Astrocyte (in vitro differentiated cells and primary cell): ENCODE data around the gene NF2. TPM values are rescaled to one million over a fixed set of nuclear protein-coding genes. Genes with fewer than 3 reads are reported as not detected.

ENCODE experiments used
- DNase-seq: peaks from one replicate; pipeline ENCODE4 v3.0.0-alpha.2; 2010; ENCODE audit warnings: low read depth
- FAIRE-seq: peaks from 2 replicates; lab custom pipeline; 2011; peaks lifted over from hg19 to GRCh38; lab: Jason Lieb, UNC
- H2AFZ ChIP-seq: 2 replicates; pipeline ENCODE4 v1.6.0; 2012; ENCODE audit warnings: low read depth, low read length, inconsistent platforms
- H3K27ac ChIP-seq: 2 replicates; pipeline ENCODE4 v1.5.1; 2011; ENCODE audit warnings: low read depth, low read length, inconsistent platforms
- H3K27me3 ChIP-seq: 2 replicates; pipeline ENCODE4 v1.6.0; 2011; ENCODE audit warnings: low read length, inconsistent platforms; ENCODE audit not compliant: insufficient read depth
- H3K36me3 ChIP-seq: 2 replicates; pipeline ENCODE4 v1.5.1; 2011; ENCODE audit warnings: low read length, inconsistent platforms; ENCODE audit not compliant: insufficient read depth
- H3K4me1 ChIP-seq: 2 replicates; pipeline ENCODE4 v1.5.1; 2011; ENCODE audit warnings: low read length, inconsistent platforms; ENCODE audit not compliant: insufficient read depth
- H3K4me2 ChIP-seq: 2 replicates; pipeline ENCODE4 v1.6.0; 2012; ENCODE audit warnings: low read length, inconsistent platforms
- H3K4me3 ChIP-seq: 2 replicates; pipeline ENCODE4 v1.5.1; 2011; ENCODE audit warnings: low read depth, mild to moderate bottlenecking, low read length, inconsistent platforms; ENCODE audit not compliant: insufficient read depth
- H3K79me2 ChIP-seq: 2 replicates; pipeline ENCODE4 v1.6.0; 2012; ENCODE audit warnings: mild to moderate bottlenecking, low read length, inconsistent platforms; ENCODE audit not compliant: insufficient read depth
- H3K9ac ChIP-seq: 2 replicates; pipeline ENCODE4 v1.6.0; 2012; ENCODE audit warnings: mild to moderate bottlenecking, low read length, inconsistent platforms
- H3K9me3 ChIP-seq: 2 replicates; pipeline ENCODE4 v1.5.1; 2012; ENCODE audit warnings: low read depth, mild to moderate bottlenecking, low read length, inconsistent platforms; ENCODE audit not compliant: insufficient read depth
- H4K20me1 ChIP-seq: 2 replicates; pipeline ENCODE4 v1.6.0; 2012; ENCODE audit warnings: low read length, inconsistent platforms; ENCODE audit not compliant: insufficient read depth
- H3K27ac Mint-ChIP-seq: one replicate; pipeline ENCODE4 v1.8.0; 2021; ENCODE audit warnings: mild to moderate bottlenecking, mixed read lengths; ENCODE audit not compliant: unreplicated experiment
- H3K27me3 Mint-ChIP-seq: one replicate; pipeline ENCODE4 v1.8.0; 2021; ENCODE audit warnings: low read depth, mixed read lengths; ENCODE audit not compliant: unreplicated experiment
- H3K36me3 Mint-ChIP-seq: one replicate; pipeline ENCODE4 v1.8.0; 2021; ENCODE audit warnings: low read depth, mixed read lengths; ENCODE audit not compliant: unreplicated experiment
- H3K4me1 Mint-ChIP-seq: one replicate; pipeline ENCODE4 v1.8.0; 2021; ENCODE audit warnings: low read depth, mixed read lengths; ENCODE audit not compliant: unreplicated experiment
- H3K4me3 Mint-ChIP-seq: one replicate; pipeline ENCODE4 v1.8.0; 2021; ENCODE audit warnings: mild to moderate bottlenecking, moderate library complexity, mixed read lengths; ENCODE audit not compliant: unreplicated experiment
- H3K9me3 Mint-ChIP-seq: one replicate; pipeline ENCODE4 v1.8.0; 2021; ENCODE audit warnings: mild to moderate bottlenecking, mixed read lengths; ENCODE audit not compliant: unreplicated experiment
- EZH2 ChIP-seq: IDR thresholded peaks from 2 replicates; pipeline ENCODE4 v1.6.1; 2012; ENCODE audit warnings: mild to moderate bottlenecking, low read length, inconsistent platforms; ENCODE audit not compliant: insufficient read depth
- total RNA-seq: library from RNA; stranded (reverse); gene quantifications from 2 replicates; pipeline ENCODE4 v1.2.1, GENCODE V29; 2021
- TF ChIP-seq, protein P1 (sequence below): IDR thresholded peaks from 2 replicates; pipeline ENCODE4 v1.5.1; 2011; ENCODE audit warnings: low read depth, mild to moderate bottlenecking, inconsistent platforms, low read length, moderate library complexity; ENCODE audit not compliant: insufficient read depth

NF2 gene
- total RNA-seq, 1 donor from 2014 or later: 93.4 TPM

DNA sequence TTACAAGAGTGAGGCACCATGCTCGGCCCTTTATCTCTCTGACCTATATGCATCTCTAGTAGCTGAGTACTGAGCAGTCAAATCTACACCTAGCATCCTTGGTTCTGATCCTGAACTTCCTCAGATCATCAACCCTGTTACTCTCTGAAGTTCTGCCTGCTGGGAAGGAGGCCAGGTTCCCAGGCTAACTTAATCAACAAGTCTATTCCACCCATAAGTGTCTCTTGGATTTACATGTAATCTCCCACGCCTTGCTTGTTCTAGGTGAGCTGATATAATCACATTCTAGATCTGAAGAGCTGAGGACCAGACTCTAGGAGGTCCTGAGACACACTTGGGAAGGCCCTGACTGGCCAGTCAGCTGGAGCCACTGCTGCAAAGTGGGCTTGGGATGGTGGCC is 138.5 kb downstream of the NF2 start:
- Mint-ChIP-seq H3K36me3 (peaks cover 20% of the 10 kb centered on the region), H3K27ac (no peak overlapping the region), H3K4me1 (no peaks in the 10 kb centered on the region), H3K4me3 (no peak overlapping the region), H3K27me3 (no peaks in the 10 kb centered on the region), H3K9me3 (no peaks in the 10 kb centered on the region)
- Histone ChIP-seq H3K27me3 (no peaks in the 10 kb centered on the region), H3K9me3 (no peaks in the 10 kb centered on the region), H3K27ac (no peak overlapping the region), H4K20me1 (no peaks in the 10 kb centered on the region), H3K4me3 (no peak overlapping the region), H3K79me2 (no peaks in the 10 kb centered on the region), H2AFZ (no peak overlapping the region), H3K4me2 (no peak overlapping the region), H3K9ac (no peak overlapping the region), H3K4me1 (no peaks in the 10 kb centered on the region), H3K36me3 (peaks cover 2% of the 10 kb centered on the region)
- FAIRE-seq (no peak), DNase-seq (no peak)
- TF ChIP-seq, protein P1, sequence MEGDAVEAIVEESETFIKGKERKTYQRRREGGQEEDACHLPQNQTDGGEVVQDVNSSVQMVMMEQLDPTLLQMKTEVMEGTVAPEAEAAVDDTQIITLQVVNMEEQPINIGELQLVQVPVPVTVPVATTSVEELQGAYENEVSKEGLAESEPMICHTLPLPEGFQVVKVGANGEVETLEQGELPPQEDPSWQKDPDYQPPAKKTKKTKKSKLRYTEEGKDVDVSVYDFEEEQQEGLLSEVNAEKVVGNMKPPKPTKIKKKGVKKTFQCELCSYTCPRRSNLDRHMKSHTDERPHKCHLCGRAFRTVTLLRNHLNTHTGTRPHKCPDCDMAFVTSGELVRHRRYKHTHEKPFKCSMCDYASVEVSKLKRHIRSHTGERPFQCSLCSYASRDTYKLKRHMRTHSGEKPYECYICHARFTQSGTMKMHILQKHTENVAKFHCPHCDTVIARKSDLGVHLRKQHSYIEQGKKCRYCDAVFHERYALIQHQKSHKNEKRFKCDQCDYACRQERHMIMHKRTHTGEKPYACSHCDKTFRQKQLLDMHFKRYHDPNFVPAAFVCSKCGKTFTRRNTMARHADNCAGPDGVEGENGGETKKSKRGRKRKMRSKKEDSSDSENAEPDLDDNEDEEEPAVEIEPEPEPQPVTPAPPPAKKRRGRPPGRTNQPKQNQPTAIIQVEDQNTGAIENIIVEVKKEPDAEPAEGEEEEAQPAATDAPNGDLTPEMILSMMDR: no peak
- TF ChIP-seq EZH2: no peak

DNA sequence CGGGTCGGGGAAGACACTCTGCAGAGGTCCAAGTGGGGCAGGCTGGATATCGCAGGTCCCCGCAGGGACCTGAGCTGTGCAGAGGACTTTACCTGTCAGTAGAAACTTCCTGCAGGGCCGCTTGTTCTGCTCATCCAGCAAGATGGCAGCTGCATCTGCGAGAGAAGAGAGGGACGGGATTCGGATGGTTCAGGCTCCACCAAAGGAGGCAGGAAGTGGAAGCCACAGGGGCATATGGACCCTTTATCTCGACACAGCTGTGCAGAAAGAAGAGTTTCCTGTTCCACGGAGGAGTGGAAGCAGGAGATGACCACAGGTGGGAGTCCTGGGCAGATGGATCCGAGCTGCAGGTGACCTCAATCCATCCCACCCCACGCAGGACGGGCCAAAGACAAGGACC is 138.9 kb downstream of the NF2 start:
- H3K27ac Mint-ChIP-seq: no peak overlapping the region
- peaks cover 2% of the 10 kb centered on the region for H3K36me3 ChIP-seq
- no peak overlapping the region for H3K9ac ChIP-seq
- FAIRE-seq (no peak), DNase-seq (no peak)
- H3K27me3 Mint-ChIP-seq: no peaks in the 10 kb centered on the region
- no peak overlapping the region for H3K4me3 Mint-ChIP-seq
- no peaks in the 10 kb centered on the region for H3K9me3 ChIP-seq
- no peak overlapping the region for H3K4me3 ChIP-seq
- H3K27me3 ChIP-seq: no peaks in the 10 kb centered on the region
- no peaks in the 10 kb centered on the region for H4K20me1 ChIP-seq
- H3K79me2 ChIP-seq: no peaks in the 10 kb centered on the region
- H3K9me3 Mint-ChIP-seq: no peaks in the 10 kb centered on the region
- H3K27ac ChIP-seq: no peak overlapping the region
- H3K4me1 ChIP-seq: no peaks in the 10 kb centered on the region
- H3K4me1 Mint-ChIP-seq: no peaks in the 10 kb centered on the region
- TF ChIP-seq EZH2: no peak
- TF ChIP-seq, protein P1: no peak
- no peak overlapping the region for H2AFZ ChIP-seq
- H3K4me2 ChIP-seq: no peak overlapping the region
- peaks cover 18% of the 10 kb centered on the region for H3K36me3 Mint-ChIP-seq

DNA sequence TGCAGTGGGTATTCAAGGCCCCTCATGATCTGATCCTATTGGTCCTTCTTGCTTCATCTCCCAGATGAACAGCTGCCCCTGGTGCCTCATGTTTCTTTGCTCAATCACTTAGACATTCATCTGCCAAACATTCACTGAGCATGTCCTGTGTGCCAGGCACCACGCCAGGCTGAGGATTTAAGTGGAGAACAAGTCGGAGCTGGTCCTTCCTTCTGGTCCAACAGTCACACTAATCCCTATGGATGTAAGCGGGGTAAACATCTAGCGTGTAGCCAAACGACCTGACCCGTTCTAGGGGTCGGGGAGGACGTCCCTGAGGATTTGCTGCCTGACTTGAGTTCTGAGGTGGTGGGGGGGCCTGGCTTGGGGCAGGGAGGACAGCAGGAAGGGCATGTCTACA is 141.5 kb downstream of the NF2 start:
- H3K36me3 ChIP-seq: peaks cover 2% of the 10 kb centered on the region
- no peaks in the 10 kb centered on the region for H3K9me3 Mint-ChIP-seq

More for the DNA sequence above, 141.5 kb downstream of the NF2 start:
- Histone ChIP-seq H3K79me2 (no peaks in the 10 kb centered on the region), H3K4me3 (no peak overlapping the region), H3K27ac (no peak overlapping the region), H3K4me2 (no peak overlapping the region), H2AFZ (no peak overlapping the region), H4K20me1 (no peaks in the 10 kb centered on the region), H3K9ac (no peak overlapping the region), H3K27me3 (no peaks in the 10 kb centered on the region), H3K4me1 (no peaks in the 10 kb centered on the region), H3K9me3 (no peaks in the 10 kb centered on the region)
- H3K36me3 Mint-ChIP-seq: peaks cover 20% of the 10 kb centered on the region
- no peak for DNase-seq
- no peaks in the 10 kb centered on the region for H3K4me1 Mint-ChIP-seq
- TF ChIP-seq, protein P1: no peak
- TF ChIP-seq EZH2: no peak
- H3K27me3 Mint-ChIP-seq: no peaks in the 10 kb centered on the region
- no peak overlapping the region for H3K27ac Mint-ChIP-seq
- FAIRE-seq: no peak
- no peak overlapping the region for H3K4me3 Mint-ChIP-seq
